MM.1S (cell line): ENCODE results near the gene PRSS8.

Experiments
- CTCF ChIP-seq: fragments of 300-600 bp; sonication (generic); IDR thresholded peaks from 2 replicates; pipeline ENCODE4 v1.5.1; 2016; ENCODE audit warnings: antibody characterized with exemption, low read length, mixed read lengths
- EZH2 ChIP-seq: fragments of 300-600 bp; sonication (generic); optimal IDR thresholded peaks from 2 replicates; pipeline ENCODE3; 2017; ENCODE audit warnings: low read depth, mild to moderate bottlenecking, antibody characterized with exemption, low read length, mixed read lengths

- no peak for TF ChIP-seq CTCF
- TF ChIP-seq EZH2, result no peak
These were observed 49.5 kb downstream of the PRSS8 start for GRCh38 chr16:31085873-31086628.
